ENCODE data around the gene PTPRN. TPM values are rescaled to one million over a fixed set of nuclear protein-coding genes. Genes with fewer than 3 reads are reported as not detected.

PTPRN gene
- total RNA-seq, 1 experiment from 2014 or later, result 6.5 TPM

- Histone ChIP-seq H3K27ac (ENCODE audit: insufficient read length, low read depth, low read length) (no peak overlapping the region), H3K79me2 (ENCODE audit: insufficient read depth, low read length) (no peaks in the 10 kb centered on the region), H3K18ac (ENCODE audit: insufficient read length, low read depth, low read length) (no peak overlapping the region), H3K23ac (ENCODE audit: insufficient read length, low read depth, low read length) (no peak overlapping the region), H3K27me3 (ENCODE audit: insufficient read depth, low read length) (no peaks in the 10 kb centered on the region), H3K4me1 (ENCODE audit: insufficient read depth, low read length) (no peaks in the 10 kb centered on the region; the same call in 1 of the 2 replicates), H3K4ac (ENCODE audit: low read depth, low read length) (no peak overlapping the region), H2BK15ac (ENCODE audit: low read depth, low read length) (no peak overlapping the region), H2BK120ac (ENCODE audit: low read depth, low read length, poor library complexity, severe bottlenecking) (no peak overlapping the region), H3K23me2 (ENCODE audit: insufficient read length, low read depth, low read length, poor library complexity, severe bottlenecking) (peaks cover 12% of the 10 kb centered on the region), H3K56ac (ENCODE audit: insufficient read length, low read depth, low read length) (no peak overlapping the region), H3K79me1 (ENCODE audit: insufficient read depth, low read depth, low read length, poor library complexity, severe bottlenecking) (no peaks in the 10 kb centered on the region), H4K20me1 (ENCODE audit: control insufficient read depth, insufficient read depth, insufficient read length) (no peaks in the 10 kb centered on the region), H4K91ac (ENCODE audit: insufficient read length, low read depth, low read length) (no peak overlapping the region), H3K9me3 (ENCODE audit: control insufficient read depth, low read depth, low read length) (no peaks in the 10 kb centered on the region), H4K8ac (replicated peaks; ENCODE audit: insufficient read length, low read depth, low read length) (no peak overlapping the region), H2AK5ac (ENCODE audit: insufficient read length, low read length) (no peak overlapping the region), H2AFZ (ENCODE audit: low read length) (no peak overlapping the region), H2BK20ac (ENCODE audit: low read depth, low read length, poor library complexity, severe bottlenecking) (no peak overlapping the region), H3K14ac (ENCODE audit: insufficient read depth, low read length) (no peak overlapping the region), H2BK5ac (ENCODE audit: insufficient read length, low read length) (no peak overlapping the region), H3T11ph (ENCODE audit: low read length) (no peak overlapping the region), H3K4me2 (ENCODE audit: insufficient read depth, insufficient read length, low read length) (no peak overlapping the region), H3K9ac (ENCODE audit: extremely low read depth, insufficient read length, low read length) (no peak overlapping the region), H2BK12ac (ENCODE audit: insufficient read length, low read depth, low read length) (no peak overlapping the region), H4K5ac (ENCODE audit: insufficient read length, low read depth, low read length) (no peak overlapping the region)
- no peak for DNase-seq
- Mint-ChIP-seq H3K27me3 (ENCODE audit: low read depth) (peaks cover under 1% of the 10 kb centered on the region; the same call in 1 of the 2 replicates), H3K27ac (no peak overlapping the region), H3K36me3 (ENCODE audit: insufficient read depth in 1 of 3, low read depth in 3 of 3) (peaks cover 4 to 34% (median 17%) of the 10 kb centered on the region in 3 experiments; a peak in 6 of 7 replicates), H3K9me3 (no peaks in the 10 kb centered on the region), H3K4me1 (peaks cover 23 to 30% of the 10 kb centered on the region in 2 experiments), H3K4me3 (no peak overlapping the region)
- TF ChIP-seq CTCF (conservative IDR thresholded peaks at IDR 0.05), result no peak
- WGBS (ENCODE audit: extremely low coverage, insufficient read length, low lambda C conversion rate), result no CpG with 5 or more reads among the region's 17 CpGs
Observed at GRCh38 chr2:219282943-219283581, 26.1 kb downstream of the PTPRN start.

Measured in H9 (cell line).